HFFc6 (cell line): ENCODE results near the gene SUGCT. TPM values are rescaled to one million over a fixed set of nuclear protein-coding genes. Genes with fewer than 3 reads are reported as not detected.

ENCODE experiments used
- DNase-seq: peaks from one replicate; pipeline ENCODE4 v3.0.0-alpha.2; 2018
- H3K27ac Mint-ChIP-seq: 2 replicates; pipeline ENCODE4 v1.8.0; 2020; ENCODE audit warnings: mild to moderate bottlenecking, mixed read lengths
- H3K27me3 Mint-ChIP-seq: 2 replicates; pipeline ENCODE4 v1.8.0; 2021; ENCODE audit warnings: mild to moderate bottlenecking, moderate library complexity, mixed read lengths; ENCODE audit not compliant: insufficient read depth
- H3K36me3 Mint-ChIP-seq: 2 replicates; pipeline ENCODE4 v1.8.0; 2021; ENCODE audit warnings: low read depth, mixed read lengths
- H3K4me1 Mint-ChIP-seq: 2 replicates; pipeline ENCODE4 v1.8.0; 2020; ENCODE audit warnings: low read depth, mixed read lengths
- H3K4me3 Mint-ChIP-seq: 2 replicates; pipeline ENCODE4 v1.8.0; 2020; ENCODE audit warnings: mild to moderate bottlenecking, moderate library complexity, mixed read lengths
- H3K9me3 Mint-ChIP-seq: 2 replicates; pipeline ENCODE4 v1.8.0; 2020; ENCODE audit warnings: mild to moderate bottlenecking, mixed read lengths
- total RNA-seq, 6 experiments: library from RNA; stranded (reverse); fragmentation: NEBNext Ultra II Directional; extraction: Animal tissue kit (Norgen Biotek cat#: 25700); gene quantifications; 2 replicates in 1 of 6; 3 replicates in 5 of 6; pipeline ENCODE4 v1.2.3, GENCODE V29; 2021
- TF ChIP-seq, protein P1 (sequence below): fragments of 200-600 bp; sonication (generic); IDR thresholded peaks from 2 replicates; pipeline ENCODE4 v1.5.0; 2021; ENCODE audit warnings: antibody characterized with exemption, mild to moderate bottlenecking

The SUGCT gene
- total RNA-seq, 6 experiments from 2014 or later = 12.9 to 20.1 (median 17.1) TPM

DNA sequence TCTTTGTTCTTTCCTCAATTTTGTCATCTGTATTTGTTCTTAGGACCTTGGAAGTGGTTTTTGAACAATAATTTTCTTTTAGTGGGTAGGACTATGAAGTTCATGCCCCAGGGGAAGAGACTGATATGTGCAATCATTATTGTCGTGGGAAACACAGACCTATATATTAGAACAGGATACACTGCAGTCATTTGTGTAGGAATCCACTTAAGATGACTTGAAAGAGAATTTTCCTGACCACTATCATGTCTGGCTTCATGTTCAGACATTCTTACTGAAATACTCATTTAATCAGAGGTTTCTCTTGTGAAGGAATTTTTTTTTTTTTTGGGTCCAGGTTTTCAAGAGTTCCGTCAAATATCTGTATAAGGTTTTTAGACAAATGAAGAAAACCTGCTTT, 163.6 kb downstream of the SUGCT start:
- Mint-ChIP-seq H3K36me3 (no peaks in the 10 kb centered on the region), H3K27me3 (no peaks in the 10 kb centered on the region), H3K4me1 (peaks cover 71% of the 10 kb centered on the region), H3K27ac (peak overlapping the region; percentile 90), H3K9me3 (no peaks in the 10 kb centered on the region), H3K4me3 (peak overlapping the region; percentile 49)
- TF ChIP-seq, protein P1, sequence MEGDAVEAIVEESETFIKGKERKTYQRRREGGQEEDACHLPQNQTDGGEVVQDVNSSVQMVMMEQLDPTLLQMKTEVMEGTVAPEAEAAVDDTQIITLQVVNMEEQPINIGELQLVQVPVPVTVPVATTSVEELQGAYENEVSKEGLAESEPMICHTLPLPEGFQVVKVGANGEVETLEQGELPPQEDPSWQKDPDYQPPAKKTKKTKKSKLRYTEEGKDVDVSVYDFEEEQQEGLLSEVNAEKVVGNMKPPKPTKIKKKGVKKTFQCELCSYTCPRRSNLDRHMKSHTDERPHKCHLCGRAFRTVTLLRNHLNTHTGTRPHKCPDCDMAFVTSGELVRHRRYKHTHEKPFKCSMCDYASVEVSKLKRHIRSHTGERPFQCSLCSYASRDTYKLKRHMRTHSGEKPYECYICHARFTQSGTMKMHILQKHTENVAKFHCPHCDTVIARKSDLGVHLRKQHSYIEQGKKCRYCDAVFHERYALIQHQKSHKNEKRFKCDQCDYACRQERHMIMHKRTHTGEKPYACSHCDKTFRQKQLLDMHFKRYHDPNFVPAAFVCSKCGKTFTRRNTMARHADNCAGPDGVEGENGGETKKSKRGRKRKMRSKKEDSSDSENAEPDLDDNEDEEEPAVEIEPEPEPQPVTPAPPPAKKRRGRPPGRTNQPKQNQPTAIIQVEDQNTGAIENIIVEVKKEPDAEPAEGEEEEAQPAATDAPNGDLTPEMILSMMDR = no peak
- peak; percentile 68 for DNase-seq

DNA sequence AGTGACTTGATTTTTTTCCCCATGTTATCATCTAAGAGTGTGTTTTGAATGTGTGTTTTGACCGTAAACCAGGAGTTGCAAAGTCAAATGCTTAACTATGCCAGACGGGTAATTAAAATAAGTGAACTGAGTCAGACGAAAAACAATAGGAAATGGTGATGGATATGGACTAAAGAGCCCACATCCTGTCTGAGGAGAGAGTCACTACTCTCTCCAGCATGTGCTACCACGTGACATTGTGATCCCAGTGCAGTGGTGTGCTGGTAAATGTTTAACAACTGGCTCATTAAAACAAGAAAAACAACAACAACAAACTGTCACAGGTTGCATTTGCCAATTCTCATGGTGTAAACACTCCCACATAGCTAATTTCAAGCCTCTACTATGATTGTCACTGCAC, 164.3 kb downstream of the SUGCT start:
- Mint-ChIP-seq H3K27ac (peak overlapping the region; percentile 76), H3K4me1 (peaks cover 71% of the 10 kb centered on the region), H3K9me3 (no peaks in the 10 kb centered on the region), H3K27me3 (no peaks in the 10 kb centered on the region), H3K36me3 (no peaks in the 10 kb centered on the region), H3K4me3 (peak overlapping the region; percentile 40)
- DNase-seq = peak; percentile 84
- TF ChIP-seq, protein P1 = no peak

DNA sequence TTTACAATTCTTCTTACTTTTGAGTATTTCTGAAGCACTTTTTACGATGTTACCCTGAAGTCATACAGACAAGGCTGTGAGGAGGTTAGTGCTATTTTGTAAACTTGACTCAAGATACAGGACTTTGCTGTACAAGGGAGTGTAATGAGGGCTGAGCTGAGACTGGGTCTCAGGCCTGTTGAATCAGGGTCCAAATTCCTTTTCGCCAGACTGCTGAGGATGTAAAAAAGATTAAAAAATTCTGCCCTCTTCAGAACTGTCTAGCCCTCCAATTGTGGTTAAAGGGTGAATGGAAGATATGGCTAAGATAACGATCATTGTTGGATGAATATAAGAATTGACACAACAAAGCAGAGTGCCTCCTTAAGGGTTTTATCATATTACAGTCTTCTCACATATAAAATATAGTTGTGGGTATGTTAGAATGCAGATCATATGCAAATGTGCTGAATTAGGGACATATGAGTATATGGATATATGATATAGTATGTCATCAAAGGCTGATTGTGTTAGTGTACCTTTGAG, 165.4 kb downstream of the SUGCT start:
- no peak for DNase-seq
- no peak overlapping the region for H3K27ac Mint-ChIP-seq
- peaks cover 76% of the 10 kb centered on the region for H3K4me1 Mint-ChIP-seq
- H3K9me3 Mint-ChIP-seq = no peaks in the 10 kb centered on the region
- TF ChIP-seq, protein P1 = no peak
- H3K27me3 Mint-ChIP-seq = no peaks in the 10 kb centered on the region
- H3K4me3 Mint-ChIP-seq = no peak overlapping the region
- H3K36me3 Mint-ChIP-seq = no peaks in the 10 kb centered on the region

- Mint-ChIP-seq H3K9me3 (no peaks in the 10 kb centered on the region), H3K27me3 (no peaks in the 10 kb centered on the region), H3K4me1 (peaks cover 78% of the 10 kb centered on the region), H3K4me3 (no peak overlapping the region), H3K27ac (peak overlapping the region; percentile 11; the same call in 1 of the 2 replicates), H3K36me3 (no peaks in the 10 kb centered on the region)
- TF ChIP-seq, protein P1 = no peak
- DNase-seq = no peak
Measured at GRCh38 chr7:40301486-40302068, 166.8 kb downstream of the SUGCT start.

DNA sequence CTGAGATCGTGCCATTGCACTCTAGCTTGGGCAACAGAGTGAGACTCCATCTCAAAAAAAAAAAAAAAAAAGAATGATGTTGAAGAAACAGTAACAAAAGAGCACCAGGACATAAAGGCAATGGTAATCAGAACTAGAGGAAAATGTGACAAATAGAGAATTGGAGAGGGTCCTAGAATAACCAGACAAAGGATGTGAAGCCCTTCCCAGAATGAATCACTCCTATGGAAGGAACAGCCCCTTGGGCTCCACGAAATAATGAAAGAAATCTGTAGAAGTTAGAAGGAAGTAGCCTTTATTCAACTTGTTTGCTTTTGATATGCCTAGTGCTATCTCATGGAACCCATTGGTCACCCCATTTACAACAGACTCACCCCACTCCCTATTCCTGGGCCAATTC, 169.2 kb downstream of the SUGCT start:
- TF ChIP-seq, protein P1 = no peak
- no peak overlapping the region for H3K4me3 Mint-ChIP-seq
- DNase-seq = no peak
- no peaks in the 10 kb centered on the region for H3K9me3 Mint-ChIP-seq
- H3K27me3 Mint-ChIP-seq = no peaks in the 10 kb centered on the region
- H3K36me3 Mint-ChIP-seq = no peaks in the 10 kb centered on the region
- no peak overlapping the region for H3K27ac Mint-ChIP-seq
- H3K4me1 Mint-ChIP-seq = peaks cover 65% of the 10 kb centered on the region
